Fibroblast of lung (primary cell): ENCODE data around the gene CLCNKB.

Source experiments
- EZH2 ChIP-seq: IDR thresholded peaks from 2 replicates; pipeline ENCODE4 v1.5.1; 2012; ENCODE audit warnings: low read length, control low read depth, mild to moderate bottlenecking; ENCODE audit errors: missing control alignments
- TF ChIP-seq, protein P1 (sequence below), 2 donors: IDR thresholded peaks in 1 of 2; conservative IDR thresholded peaks in 1 of 2; 1 replicate in 1 of 2; 2 replicates in 1 of 2; pipeline ENCODE4 v1.5.1; 2011 to 2012; ENCODE audit warnings: low read length in 2 of 2, control low read depth in 1 of 2, inconsistent platforms in 1 of 2, low read depth in 1 of 2, mild to moderate bottlenecking in 1 of 2

DNA sequence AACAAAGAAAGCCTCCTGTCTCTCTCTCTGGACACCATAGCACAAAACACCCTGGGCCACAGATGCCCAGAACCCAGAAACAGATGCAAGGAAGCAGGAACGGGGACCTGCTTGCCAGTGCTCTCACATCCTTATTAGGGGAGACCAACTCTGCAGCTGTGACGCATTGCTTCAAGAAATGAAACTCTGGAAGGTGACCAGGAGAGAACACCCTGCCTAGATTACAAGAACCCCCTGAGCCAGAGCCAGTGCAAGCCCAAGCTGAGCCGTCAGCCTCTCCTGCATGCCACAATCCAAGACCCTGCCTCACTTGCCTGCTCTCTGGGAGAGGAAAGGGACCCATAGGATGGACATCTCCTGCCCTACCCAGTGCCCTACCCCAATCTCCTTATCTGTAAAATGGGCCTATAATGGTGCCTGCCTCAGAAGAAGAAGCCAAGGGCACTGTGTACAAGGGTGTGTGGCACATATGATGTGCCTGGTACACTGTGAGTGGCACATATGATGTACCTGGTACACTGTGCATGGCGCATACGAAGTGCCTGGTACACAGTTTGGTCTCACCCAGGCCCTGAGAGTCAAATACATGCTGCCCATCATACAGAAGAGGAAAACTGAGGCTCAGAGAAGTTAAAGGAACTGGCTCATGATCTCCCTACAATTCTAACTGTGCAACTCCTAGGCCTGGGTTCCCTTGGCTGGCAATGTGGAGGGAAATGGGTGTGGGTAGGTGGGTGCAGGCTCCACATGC lies 46.7 kb downstream of the CLCNKB start:
- TF ChIP-seq, protein P1, sequence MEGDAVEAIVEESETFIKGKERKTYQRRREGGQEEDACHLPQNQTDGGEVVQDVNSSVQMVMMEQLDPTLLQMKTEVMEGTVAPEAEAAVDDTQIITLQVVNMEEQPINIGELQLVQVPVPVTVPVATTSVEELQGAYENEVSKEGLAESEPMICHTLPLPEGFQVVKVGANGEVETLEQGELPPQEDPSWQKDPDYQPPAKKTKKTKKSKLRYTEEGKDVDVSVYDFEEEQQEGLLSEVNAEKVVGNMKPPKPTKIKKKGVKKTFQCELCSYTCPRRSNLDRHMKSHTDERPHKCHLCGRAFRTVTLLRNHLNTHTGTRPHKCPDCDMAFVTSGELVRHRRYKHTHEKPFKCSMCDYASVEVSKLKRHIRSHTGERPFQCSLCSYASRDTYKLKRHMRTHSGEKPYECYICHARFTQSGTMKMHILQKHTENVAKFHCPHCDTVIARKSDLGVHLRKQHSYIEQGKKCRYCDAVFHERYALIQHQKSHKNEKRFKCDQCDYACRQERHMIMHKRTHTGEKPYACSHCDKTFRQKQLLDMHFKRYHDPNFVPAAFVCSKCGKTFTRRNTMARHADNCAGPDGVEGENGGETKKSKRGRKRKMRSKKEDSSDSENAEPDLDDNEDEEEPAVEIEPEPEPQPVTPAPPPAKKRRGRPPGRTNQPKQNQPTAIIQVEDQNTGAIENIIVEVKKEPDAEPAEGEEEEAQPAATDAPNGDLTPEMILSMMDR (conservative IDR thresholded peaks at IDR 0.05 in 1 of 2, IDR thresholded peaks at IDR 0.05 in 1 of 2; ENCODE audit: low read depth in 1 of 2, low read length in 2 of 2): no peak
- TF ChIP-seq EZH2: no peak
